Middle frontal gyrus (tissue), 1 donor: ENCODE results near the gene EPS8L3.
"Not testable (repeated sequence)": the region's sequence is repeated elsewhere in the genome, so short reads cannot be mapped to it uniquely, and the experiment has no call there.

Source experiments
- DNase-seq: peaks from one replicate; pipeline ENCODE4 v3.0.0-alpha.2; 2015; ENCODE audit warnings: low spot score; ENCODE audit errors: extremely low spot score

Gene EPS8L3

DNA sequence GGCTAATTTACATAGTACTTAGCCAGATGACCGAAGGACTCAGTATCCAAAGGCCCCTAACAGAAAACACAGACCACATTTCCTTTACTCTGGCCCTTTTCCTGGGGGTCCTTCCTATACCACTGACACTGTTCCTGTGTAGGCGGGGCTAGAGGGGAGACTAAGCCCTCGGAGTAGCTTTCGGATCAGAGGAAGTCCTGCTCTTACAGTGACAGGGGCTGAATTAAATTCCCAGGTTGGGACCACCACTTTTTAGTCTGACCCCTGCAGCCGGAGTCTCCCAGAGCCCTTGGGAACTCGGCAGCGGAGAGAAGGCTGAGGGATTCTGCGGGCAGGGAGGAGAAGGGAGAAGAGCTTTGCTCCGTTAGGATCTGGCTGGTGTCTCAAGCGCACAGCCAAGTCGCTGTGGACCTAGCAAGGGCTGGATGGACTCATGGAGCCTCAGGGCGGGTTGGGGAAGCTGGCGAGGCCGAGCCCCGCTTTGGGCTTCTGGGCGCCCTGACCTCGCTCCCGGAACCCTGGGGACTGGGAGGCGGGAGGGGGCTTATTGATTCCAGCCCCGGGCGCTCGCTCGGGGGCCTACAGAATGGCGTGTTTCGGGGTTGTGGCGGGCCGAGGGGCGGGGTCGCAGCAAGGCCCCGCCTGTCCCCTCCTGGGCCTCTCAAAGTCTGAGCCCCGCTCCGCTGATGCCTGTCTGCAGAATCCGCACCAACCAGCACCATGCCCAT is 52.0 kb downstream of the EPS8L3 start, which contains the start of gene GSTM5:
Gene GSTM5 (plus strand): TSS at position 659 of the 728 bp plus-strand sequence. CDS start 62 bp downstream, at position 721.
- not testable (repeated sequence) for DNase-seq

DNA sequence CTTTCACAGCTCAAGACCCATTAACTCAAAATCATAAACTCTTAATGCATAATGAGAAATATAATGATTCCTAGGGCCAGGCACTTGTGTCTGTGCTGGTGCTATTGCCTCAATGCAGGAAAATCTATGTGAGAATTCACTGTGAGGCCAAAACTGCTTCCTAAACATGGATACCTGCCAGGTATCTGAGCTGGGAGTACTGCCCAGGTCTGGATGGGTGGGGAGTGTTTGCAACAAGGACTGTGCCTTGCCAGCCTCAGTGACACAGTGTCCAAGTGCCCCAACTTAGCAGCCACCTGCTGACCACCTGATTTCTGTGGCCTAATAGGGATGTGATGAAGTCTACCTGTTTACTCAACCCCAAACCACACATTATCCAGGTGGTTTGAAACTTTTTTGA is 53.9 kb downstream of the EPS8L3 start:
- not testable (repeated sequence) for DNase-seq

DNA sequence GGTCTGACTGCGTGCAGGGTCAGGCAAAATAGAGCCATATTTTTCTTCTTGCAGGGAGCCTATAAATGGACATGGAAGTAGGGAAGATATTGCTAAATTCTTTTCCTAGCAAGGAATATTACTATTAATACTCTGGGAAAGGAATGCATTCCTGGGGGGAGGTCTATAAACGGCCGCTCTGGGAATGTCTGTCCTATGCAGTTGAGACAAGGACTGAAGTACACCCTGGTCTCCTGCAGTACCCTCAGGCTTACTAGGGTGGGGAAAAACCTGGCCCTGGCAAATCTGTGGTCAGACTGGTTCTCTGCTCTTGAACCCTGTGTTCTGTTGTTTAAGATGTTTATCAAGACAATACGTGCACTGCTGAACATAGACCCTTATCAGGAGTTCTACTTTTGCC is 54.8 kb downstream of the EPS8L3 start:
- not testable (repeated sequence) for DNase-seq

DNA sequence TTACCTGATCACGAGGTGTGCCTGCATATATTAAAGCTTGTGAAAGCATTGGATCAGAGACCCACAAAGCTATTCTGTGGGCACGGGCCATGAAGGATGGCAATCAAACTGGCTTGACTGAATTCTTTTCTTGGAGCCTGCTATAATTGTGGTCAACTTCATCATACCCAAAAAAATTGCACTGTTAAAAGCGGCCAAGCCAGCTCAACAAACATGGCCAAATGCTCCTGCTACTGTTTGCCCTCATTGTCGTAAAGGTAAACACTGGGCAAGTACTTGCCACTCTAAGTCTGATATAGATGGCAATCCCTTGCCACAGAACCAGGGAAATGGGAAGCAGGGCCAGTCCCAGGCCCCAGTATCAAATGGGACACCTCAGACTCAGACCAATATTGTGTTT is 58.3 kb downstream of the EPS8L3 start:
- DNase-seq = no peak

DNA sequence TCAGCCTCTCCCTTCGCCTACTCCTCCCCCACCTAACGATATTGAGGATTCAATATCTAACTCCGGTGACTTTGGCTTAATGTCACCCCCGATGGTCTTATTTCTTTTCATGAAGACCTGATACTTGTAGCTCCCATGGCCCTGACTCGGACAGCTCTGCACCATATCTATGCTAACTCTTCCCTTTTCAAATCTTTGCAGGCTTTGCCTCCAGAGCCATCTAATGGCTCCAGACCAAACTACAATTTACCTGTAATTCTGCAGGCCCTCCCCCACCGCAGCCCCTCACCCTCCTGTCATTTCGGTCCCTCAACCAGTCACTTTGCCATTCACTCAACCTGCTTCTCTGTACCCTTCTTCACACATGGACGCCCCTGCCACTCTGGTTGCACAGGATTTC is 59.5 kb downstream of the EPS8L3 start:
- DNase-seq = no peak

DNA sequence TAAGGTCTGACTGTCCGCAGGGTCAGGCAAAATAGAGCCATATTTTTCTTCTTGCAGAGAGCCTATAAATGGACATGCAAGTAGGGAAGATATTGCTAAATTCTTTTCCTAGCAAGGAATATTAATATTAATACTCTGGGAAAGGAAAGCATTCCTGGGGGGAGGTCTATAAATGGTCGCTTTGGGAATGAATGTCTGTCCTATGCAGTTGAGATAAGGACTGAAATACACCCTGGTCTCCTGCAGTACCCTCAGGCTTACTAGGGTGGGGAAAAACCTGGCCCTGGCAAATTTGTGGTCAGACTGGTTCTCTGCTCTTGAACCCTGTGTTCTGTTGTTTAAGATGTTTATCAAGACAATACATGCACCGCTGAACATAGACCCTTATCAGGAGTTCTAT is 60.8 kb downstream of the EPS8L3 start:
- DNase-seq = not testable (repeated sequence)
